SU-DHL-6 (cell line): ENCODE measurements around the gene TPGS1.

Experiments
- EZH2phosphoT487 ChIP-seq: fragments of 200-600 bp; sonication (generic), shearing (Covaris generic); conservative IDR thresholded peaks from 2 replicates; pipeline ENCODE4 v1.6.1; 2018; ENCODE audit warnings: mild to moderate bottlenecking, antibody characterized with exemption, low read length, moderate library complexity, mixed read lengths
- TF ChIP-seq, protein P1 (sequence below): fragments of 200-600 bp; sonication (generic); IDR thresholded peaks from one replicate; pipeline ENCODE4 v1.5.1; 2017; ENCODE audit warnings: antibody characterized with exemption, mild to moderate bottlenecking, low read length, moderate library complexity; ENCODE audit not compliant: insufficient read depth, poor library complexity, severe bottlenecking

DNA sequence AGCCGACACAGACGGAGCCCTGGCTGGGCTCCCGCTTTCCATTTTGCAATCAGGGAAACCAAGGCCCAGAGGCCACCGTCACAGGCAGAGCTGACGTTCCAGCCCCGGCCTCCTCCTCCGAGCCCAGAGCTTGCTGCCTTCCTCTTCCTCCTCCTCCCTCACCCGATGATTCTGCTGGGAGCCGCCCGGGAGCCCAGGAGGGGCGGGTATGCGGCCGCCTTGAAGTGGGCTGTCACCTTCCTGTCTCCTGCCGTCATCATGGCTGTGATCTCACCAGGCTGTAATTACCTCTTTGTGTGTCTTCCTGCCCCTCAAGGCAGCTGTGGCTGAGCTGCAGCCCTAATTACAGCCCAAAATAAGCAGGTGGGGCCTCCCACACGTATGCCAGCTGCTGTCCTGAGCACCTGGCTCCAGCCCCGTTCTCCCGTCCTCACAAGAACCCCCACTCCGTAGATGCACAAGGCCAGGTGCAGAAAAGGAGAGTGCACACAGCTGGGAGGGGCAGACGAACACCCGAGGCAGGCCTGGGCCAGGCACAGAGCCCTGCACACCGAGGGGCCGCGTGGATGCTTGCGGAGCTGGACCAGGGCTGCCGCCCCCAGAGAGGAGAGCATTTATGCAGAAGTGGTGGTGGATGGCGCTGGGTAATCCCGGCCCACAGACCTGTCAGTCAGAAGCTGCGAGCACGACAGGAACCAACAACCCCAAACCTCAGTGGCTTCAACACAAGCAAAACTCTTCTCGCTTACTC, 4.0 kb downstream of the TPGS1 start:
- TF ChIP-seq, protein P1, sequence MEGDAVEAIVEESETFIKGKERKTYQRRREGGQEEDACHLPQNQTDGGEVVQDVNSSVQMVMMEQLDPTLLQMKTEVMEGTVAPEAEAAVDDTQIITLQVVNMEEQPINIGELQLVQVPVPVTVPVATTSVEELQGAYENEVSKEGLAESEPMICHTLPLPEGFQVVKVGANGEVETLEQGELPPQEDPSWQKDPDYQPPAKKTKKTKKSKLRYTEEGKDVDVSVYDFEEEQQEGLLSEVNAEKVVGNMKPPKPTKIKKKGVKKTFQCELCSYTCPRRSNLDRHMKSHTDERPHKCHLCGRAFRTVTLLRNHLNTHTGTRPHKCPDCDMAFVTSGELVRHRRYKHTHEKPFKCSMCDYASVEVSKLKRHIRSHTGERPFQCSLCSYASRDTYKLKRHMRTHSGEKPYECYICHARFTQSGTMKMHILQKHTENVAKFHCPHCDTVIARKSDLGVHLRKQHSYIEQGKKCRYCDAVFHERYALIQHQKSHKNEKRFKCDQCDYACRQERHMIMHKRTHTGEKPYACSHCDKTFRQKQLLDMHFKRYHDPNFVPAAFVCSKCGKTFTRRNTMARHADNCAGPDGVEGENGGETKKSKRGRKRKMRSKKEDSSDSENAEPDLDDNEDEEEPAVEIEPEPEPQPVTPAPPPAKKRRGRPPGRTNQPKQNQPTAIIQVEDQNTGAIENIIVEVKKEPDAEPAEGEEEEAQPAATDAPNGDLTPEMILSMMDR, result no peak
- TF ChIP-seq EZH2phosphoT487, result no peak
